GM18508 (cell line): ENCODE results near the gene ZFHX3.
A peak's percentile ranks its signal among the peaks of the same experiment; 100 is the strongest.

Experiments
- ATAC-seq: cut with Tn5 transposase; IDR thresholded peaks from one replicate; pipeline ENCODE4 v1.9.1; 2021; ENCODE audit warnings: moderate number of reproducible peaks; ENCODE audit not compliant: insufficient read depth, unreplicated experiment

Gene ZFHX3

DNA sequence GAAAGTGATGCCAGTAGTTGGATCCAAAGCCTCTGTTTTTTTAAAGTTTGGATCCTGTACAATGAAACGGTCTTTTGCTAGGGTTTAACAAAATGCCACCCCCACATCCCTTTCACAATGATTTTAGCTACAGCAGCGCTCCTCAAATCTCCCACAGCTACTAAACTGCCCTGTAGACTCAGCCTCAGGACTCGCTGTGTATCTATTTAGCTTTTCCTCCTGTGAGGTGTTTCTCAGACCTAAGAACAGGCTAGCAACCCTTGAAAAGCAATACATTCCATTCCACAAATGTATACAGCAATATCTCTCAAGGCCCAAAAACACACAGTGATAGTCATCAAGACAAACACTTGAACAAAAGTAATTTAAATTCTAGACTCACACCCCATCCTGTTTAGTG, 206.4 kb downstream of the ZFHX3 start:
- no peak for ATAC-seq

DNA sequence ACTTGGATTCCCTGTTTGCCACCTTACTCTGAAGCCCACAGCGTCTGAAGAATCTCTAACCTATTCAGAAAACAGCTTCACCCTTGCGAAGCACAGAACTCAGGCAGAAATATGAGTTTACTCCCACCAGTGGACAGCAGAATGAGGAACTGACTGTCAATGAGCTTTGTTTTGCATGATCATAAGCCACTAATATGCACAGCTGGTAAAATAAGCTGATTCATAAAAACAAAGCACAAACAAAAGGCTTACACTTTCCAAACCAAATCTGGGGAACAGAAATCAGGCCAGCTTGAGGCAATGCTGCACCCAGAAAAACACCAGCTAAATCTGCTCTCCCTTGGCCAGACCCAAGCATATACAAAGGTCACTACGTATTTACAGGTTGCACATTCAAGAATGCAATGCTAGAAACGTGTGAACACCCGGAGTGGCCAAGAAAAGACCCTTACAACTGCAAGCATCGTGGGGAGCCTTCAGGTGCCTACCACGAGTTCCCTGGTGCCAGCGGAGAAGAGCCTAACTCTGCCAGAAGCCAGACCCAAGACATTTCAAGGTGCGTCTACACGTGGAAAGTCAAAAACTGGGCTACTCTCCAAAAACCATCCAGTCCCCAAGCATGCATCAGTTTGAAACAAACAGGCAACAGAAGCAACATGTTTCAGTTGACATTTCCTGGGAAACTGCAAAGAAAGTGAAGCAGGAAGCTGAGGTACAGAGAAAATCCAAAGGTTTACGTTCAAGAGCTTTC, 207.1 kb downstream of the ZFHX3 start:
- ATAC-seq, result no peak

DNA sequence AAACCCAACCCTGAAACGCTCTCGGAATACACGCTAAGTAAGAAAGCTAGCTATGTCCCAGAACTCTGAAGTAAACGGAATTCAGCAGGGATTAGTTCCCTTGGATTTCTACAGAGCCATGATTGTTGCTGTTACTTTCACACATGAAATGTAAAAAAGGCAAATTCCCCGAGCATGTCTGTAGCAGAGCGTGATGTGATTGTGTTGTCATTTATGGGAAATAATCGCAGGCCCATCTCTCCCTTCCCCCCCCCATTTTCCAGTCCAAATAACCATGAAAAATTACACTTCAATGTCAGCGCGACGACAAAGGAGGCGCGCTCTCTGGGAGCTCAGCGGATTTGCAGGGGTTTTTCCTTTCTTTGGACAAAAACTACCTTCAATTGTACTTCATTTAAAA, 209.0 kb downstream of the ZFHX3 start:
- ATAC-seq, result no peak

DNA sequence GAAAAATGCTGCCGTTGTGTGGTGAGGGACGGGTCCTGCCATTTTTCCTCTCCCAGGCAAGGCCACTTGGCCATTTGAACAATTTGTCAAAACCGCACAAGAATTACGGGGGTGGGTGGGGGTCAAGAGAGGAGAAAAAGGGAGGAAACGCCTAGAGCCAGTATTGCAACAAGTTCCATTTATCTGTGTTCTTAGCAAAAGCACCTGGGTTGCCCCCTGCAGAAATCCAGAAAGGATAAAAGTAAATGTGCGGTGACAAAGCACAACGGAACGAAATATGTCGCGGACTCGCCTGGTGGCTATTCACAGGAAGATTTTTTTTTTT, 209.4 kb downstream of the ZFHX3 start:
- no peak for ATAC-seq

DNA sequence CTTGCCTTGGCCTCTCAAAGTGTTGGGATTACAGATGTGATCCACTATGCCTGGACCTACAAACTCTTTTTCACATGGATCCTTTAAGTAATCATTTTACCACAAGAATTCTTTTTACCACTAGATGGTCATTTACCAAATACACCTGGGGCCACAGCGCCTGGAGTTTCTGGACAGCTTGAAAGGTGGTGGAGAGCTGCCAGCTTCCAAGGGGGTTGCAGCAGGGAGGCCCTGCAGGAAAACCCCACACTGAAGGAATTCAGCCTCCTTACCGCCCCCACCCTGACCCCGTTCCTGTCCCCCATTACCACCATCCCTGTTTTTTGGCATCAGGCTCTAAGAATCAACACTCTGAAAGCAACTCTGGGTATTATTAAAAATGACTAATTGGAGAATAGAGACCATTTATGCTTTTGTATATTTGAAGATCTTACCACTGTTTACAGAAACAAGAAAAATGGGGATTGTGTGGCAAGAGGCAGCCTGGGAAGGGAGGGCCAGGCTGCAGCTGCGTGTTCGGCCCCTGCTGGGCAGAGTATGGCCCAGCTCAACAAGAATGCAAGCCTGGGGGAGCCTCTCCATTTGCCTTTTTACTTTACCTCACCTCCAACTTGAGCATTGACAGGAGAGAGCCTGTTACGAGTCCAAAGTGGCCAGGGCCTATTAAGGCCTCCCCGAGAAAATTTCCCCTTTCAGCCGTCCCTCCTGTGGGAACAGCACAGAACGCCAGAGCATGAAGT, 209.9 kb downstream of the ZFHX3 start:
- ATAC-seq, result no peak

DNA sequence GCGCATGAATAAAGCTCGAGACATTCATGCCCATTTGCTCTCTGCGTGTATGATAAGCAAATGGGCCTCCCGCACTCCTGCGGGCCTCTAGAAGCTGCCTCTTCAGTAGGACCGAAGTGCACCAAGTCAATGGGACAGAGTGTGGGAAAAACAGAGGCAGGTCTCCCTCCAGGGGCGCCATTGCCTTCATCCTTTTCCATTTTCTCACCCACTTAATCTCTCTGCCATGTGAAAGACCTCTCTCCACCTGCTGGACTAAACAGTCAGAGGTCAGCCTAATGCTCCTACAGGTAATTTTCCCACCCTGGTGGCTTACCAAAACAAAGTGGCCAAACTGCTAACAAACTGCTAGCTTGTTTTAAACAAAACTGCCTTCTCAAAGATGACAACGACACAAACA, 210.9 kb downstream of the ZFHX3 start:
- ATAC-seq, result no peak

DNA sequence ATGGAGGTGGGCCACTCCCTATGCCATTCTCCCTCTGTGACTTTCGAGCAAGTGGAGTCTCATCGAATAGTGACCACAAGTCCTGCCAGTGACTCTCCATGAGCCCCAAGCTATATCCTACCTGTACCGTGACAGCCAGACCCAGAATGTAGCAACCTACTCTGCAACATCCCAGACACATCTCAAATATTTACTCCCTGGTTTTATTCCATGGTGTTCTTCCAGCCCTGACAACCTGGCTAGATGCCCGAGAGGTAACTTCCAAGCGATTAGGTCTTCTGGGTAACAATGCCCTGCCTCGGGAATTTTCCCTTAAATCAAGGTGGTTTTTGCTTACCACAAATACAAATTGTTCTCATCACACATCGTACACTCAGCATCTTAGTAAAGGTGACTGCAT, 211.7 kb downstream of the ZFHX3 start:
- ATAC-seq, result no peak

DNA sequence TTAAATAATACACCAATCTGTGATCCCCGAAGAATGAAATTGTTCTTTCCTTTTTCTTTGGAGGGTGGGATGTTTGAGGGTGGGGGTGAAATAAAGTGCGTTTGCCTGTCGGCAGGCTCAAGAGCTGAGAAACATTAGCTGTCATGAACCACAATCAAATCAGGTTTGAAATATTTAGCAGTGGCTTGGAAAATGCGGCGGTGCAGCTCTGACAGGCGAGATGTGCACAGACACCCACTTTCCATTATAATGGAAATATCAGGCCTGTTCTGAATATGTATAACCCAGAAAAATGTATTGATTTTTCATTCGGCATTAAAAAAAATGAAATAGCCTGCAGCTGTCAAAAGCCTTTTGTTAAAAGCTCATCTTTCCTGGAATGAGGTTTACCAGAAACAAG, 212.8 kb downstream of the ZFHX3 start:
- no peak for ATAC-seq

DNA sequence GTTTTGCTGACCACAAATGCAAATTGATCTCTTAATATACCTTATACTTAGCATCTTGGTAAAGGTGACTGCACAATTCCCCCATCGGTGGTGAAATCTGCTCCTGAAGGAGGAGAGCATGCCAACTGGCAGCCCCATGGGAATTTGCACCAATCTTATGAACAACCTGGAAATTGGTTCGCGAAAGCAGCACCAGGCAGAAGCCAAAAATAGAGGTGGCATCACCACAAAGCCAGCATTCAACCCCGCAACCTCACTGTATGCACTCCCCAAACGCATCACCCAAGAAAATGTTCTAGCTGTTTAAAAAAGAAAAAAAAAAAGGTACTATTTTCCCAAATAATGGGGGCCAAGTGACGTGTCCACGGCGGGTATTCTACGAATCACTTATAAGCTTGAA, 213.4 kb downstream of the ZFHX3 start:
- no peak for ATAC-seq

DNA sequence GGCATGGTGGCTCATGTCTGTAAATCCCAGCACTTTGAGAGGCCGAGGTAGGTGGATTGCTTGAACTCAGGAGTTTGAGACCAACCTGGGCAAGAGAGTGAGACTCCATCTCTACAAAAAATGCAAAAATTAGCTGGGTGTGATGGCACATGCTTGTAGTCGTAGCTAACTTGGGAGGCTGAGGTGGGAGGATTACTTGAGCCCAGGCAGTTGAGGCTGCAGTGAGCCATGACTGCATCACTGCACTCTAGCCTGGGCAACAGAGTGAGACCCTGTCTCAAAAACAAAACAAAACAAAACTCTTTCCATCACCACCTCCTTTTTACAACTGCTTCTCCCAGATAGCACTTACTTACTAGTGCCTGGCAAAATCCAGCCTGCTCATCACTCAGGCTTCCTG, 214.0 kb downstream of the ZFHX3 start:
- ATAC-seq, result no peak

DNA sequence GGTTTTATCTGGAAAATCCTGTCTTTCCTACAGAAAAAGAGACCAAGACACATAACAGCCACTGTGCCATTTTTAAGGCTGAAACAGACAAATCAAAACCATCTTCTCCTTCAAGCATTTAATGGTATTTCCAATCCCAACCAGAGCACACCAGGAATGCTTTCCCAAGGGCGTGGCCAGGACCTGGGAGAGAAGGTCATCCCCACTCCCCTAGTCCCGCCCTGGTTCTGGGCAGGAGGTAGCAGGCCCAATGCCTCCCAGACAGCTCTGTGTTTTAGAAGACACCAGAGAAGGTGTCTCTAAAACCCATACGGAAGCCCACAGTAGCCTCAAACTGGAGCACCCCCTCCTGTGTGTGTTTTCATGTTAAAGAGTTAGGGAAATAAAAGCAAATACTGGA, 214.4 kb downstream of the ZFHX3 start:
- no peak for ATAC-seq

DNA sequence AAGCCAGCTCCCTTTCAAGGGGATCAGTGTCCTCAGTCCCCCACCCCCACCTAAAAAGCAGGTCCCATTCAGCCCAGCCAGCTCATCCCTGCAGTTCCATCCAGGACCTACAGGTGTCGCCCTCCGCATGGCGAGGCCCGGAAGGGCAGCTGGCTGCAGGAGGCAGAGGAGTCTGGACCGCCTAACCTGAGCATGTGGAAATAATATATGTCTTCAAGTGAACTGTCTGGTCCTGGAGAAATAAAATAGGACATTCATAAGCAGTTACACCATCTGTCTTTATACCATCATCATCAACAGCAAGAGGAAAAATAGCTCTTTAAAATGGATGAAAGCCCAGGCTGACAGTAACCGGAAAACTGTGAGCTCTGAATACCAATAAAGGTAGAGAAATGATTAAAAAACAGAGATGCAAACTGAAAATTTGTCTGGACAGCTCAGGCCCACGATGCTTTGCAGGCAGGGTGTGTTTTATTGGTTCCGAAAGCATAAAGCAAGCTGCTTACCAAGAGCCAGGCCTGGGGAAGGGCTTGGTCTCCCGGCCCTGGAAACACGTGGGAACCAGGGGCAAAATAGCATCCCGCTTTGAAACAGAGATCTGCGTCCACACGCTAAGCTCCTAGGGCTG, 215.2 kb downstream of the ZFHX3 start:
- peak; percentile 51 for ATAC-seq

DNA sequence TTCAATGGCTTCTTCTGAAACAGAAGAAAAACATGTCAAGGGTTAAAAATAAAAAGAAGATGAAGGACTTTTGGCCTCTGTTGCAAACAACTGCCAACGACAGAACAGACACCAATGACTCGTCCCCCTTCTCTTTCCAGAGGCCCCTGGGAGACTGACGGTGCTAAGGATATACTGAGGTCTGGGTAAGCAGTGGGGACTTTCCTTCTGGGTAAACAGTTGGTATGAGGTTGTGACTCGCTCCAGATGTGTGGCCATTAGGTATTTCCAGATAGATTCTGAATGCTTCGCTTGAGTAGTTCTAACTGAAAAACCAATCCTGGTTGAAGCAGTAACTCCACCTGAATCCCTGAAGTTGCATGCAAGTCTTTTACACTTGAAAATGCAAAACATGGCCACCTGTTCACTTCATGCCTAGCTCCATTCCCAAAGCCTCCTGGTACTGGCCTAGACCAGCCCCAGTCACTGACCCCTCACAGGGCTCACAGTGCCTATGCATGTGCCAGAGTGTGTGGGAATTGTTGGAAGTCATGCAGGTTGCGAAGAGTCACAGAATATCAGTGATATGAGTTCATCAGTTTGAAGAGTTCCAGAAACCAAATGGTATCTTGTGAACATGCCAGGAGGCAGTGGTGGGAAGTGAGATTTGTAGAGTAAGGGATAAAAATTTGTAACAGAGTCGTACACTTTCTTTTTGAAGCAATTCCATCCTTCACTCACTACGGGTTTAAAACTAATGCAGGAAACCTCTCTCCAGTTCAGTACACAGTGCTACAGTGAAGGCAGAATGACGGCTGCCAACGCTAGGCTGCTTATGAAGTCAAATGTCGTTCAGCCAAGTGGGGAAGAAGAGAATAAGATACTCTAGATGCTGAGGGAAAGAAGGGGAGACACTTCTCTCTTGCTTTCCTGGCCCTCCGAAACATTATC, 217.8 kb downstream of the ZFHX3 start:
- no peak for ATAC-seq

DNA sequence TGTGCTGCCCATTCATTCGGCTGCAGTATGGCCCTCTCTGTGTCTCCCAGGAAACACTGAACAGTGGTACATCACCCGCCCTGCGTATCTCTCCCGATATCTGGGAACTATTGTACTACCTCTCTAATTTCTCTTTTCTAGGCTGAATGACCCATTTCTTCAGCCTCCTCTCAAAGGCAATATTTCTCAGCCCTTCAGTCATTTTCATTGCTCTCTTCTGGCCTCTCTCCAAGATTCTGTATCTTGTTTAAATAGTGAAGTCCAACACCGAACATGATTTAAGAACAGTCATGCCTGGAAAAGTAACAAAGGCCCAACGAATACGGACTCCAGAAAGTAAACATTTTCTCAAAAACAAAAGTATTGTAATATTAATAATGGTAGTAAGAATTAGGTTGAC, 220.1 kb downstream of the ZFHX3 start:
- ATAC-seq, result no peak

DNA sequence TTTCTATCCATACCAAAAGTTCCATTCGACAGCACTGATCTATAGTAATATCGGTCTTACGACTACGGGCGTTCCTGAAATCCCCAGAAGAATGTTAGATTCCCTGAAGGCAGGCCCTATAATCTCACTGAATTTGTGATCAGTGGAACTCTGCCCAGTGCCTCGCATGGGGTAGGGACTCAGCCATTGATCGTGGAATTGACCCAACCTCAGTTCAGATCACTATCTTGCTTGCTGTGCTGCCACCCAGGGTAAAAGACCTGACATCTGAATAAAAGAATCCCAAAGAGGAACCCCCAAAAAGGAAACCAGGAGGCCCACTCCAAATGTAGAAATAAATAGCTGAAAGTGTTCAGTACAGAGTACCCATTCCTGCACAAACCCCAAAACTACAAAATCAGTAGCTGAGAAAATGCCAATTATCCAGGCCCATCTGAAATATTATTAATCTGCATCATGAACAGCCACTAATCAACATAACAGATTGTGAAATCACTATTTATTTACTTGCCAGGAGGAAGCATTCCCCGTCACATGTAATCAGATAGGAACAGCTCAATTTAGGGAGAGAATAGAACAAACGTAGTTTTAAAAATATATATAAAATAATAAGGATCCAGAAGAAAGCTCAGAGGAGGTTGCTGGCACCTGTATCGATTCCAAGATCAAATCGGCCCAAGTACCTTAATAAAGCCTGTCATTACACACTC, 221.9 kb downstream of the ZFHX3 start:
- no peak for ATAC-seq

DNA sequence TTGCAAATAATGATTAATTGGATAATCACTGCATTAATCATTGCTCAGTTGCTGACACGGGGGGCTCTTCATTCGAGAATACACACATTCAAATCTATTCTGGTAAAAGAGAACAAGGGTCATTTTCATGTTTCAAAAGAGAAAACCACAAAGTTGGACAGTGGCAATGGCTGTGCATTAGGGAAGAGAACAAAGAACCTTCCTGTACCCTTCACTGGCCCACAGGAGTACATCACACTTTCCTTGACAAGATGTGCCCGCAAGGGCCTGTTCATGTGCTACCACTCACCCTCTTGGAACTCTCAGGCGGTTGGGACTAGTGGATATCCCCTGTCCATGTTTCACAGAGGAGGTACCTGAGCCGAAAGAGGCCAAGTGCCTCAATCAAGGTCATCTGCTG, 223.2 kb downstream of the ZFHX3 start:
- no peak for ATAC-seq

DNA sequence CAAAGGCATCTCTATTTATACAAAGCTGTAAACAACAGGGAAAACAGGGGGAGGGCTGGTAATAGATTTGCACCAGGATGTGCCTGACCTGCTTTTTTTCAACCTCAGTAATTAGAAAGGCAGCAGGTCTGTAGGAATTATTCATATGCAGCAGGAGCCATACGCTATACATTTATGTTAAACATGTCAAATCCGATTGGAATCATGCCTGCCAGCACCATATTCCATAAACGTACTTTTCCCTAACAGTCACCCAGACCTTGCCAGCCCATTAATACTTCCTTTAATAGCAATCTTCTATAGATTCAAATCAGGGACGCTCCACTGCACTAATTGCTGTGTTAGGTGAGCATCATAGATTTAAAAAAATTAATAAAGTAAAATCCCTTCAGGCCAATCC, 223.9 kb downstream of the ZFHX3 start:
- ATAC-seq, result no peak

DNA sequence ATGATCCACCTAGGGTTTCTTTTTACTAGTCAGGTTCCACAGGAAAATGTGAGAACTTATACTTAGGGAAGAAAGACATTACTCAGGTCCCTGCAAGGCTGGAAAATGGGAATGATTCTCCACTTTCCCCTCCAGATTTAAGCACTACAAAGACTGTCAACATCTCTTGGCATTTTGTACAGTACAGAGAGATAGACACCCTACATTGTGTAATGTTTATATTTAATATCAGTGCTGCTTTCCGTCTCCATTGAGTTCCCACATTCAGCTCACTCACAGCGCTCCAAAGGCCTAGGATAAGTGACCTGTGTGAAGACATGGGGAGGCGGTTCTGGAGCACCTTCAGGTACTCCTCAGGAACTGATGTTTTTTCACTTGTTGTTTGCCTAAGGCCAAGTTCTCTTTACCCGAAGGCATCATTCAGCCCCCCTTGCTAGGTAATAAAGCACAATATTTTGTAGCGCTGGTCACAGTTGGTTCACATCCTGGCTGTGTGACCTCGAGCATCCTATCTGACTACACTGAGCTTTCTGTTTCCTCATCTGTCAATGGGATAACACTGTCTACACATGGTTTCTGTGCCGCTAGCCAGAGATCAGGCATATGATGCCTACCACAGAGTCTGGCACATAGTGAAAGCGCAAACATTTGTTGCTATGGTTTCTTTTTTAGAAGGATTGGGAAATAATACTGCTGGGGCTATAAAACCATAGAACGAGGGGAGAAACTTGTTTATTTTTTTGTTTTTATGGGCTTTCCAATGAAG, 226.6 kb downstream of the ZFHX3 start:
- ATAC-seq, result no peak

DNA sequence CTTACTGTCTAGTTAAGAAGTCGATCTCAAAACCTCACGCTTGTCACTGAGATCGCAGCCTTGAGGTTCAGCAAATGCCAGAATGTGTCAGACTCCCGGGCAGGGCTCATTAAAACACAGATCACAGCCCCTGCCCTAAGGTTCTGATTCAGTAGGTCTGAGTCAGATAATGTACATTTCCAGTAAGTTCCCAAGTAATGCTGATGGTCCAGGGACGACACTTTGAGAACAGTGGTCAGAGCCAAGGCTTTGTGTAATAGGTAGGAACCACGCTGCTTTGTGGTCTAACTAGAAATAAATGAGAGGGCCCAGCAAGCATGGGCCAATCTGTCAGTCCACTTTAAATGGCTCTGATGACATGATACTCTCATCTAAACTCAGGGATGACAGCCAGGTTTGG, 228.6 kb downstream of the ZFHX3 start:
- ATAC-seq, result no peak
